Keratinocyte (primary cell): ENCODE results near the gene POU3F1. TPM values are rescaled to one million over a fixed set of nuclear protein-coding genes. Genes with fewer than 3 reads are reported as not detected.

Source experiments
- DNase-seq: peaks from one replicate; pipeline ENCODE4 v3.0.0-alpha.2; 2011; ENCODE audit warnings: low read depth, missing footprints, low spot score
- FAIRE-seq: peaks from 2 replicates; lab custom pipeline; 2011; peaks lifted over from hg19 to GRCh38; lab: Jason Lieb, UNC
- H2AFZ ChIP-seq: 2 replicates; pipeline ENCODE4 v1.6.0; 2012; ENCODE audit warnings: low read length, control low read depth, inconsistent platforms; ENCODE audit not compliant: control insufficient read depth
- H3K27ac ChIP-seq: 2 replicates; pipeline ENCODE4 v1.5.1; 2011; ENCODE audit warnings: low read length; ENCODE audit not compliant: control insufficient read depth, insufficient read depth
- H3K27me3 ChIP-seq: 3 replicates; pipeline ENCODE4 v1.6.0; 2011; ENCODE audit warnings: low read length; ENCODE audit not compliant: control insufficient read depth, insufficient read depth; ENCODE audit errors: extremely low read depth
- H3K36me3 ChIP-seq, 2 experiments: 2 replicates in 1 of 2; 3 replicates in 1 of 2; pipeline ENCODE4 v1.5.1; 2011; ENCODE audit warnings: low read length in 2 of 2, mild to moderate bottlenecking in 1 of 2; ENCODE audit not compliant: control insufficient read depth in 2 of 2, insufficient read depth in 2 of 2; ENCODE audit errors: extremely low read depth in 1 of 2
- H3K4me1 ChIP-seq: 3 replicates; pipeline ENCODE4 v1.5.1; 2011; ENCODE audit warnings: low read length; ENCODE audit not compliant: control insufficient read depth, insufficient read depth; ENCODE audit errors: extremely low read depth
- H3K4me2 ChIP-seq: 3 replicates; pipeline ENCODE4 v1.6.0; 2011; ENCODE audit warnings: low read depth, low read length; ENCODE audit not compliant: control insufficient read depth, insufficient read depth; ENCODE audit errors: extremely low read depth
- H3K4me3 ChIP-seq, 3 experiments: fragments of 200-600 bp in 1 of 3; sonication (generic) in 1 of 3; 2 replicates in 2 of 3; 3 replicates in 1 of 3; pipeline ENCODE4 v1.5.1; 2011 to 2016; ENCODE audit warnings: low read length in 3 of 3, mild to moderate bottlenecking in 3 of 3, control low read depth in 2 of 3, inconsistent platforms in 1 of 3, low read depth in 1 of 3, mixed read lengths in 1 of 3, mixed run types in 1 of 3, moderate library complexity in 1 of 3; ENCODE audit not compliant: control insufficient read depth in 2 of 3, insufficient read depth in 2 of 3; ENCODE audit errors: extremely low read depth in 1 of 3
- H3K79me2 ChIP-seq: 2 replicates; pipeline ENCODE4 v1.6.0; 2012; ENCODE audit warnings: low read length; ENCODE audit not compliant: control insufficient read depth, insufficient read depth
- H3K9ac ChIP-seq: 3 replicates; pipeline ENCODE4 v1.6.0; 2011; ENCODE audit warnings: low read length; ENCODE audit not compliant: control insufficient read depth, insufficient read depth; ENCODE audit errors: extremely low read depth
- H3K9me1 ChIP-seq: 3 replicates; pipeline ENCODE4 v1.6.0; 2011; ENCODE audit warnings: low read length; ENCODE audit not compliant: control insufficient read depth, insufficient read depth; ENCODE audit errors: extremely low read depth
- H3K9me3 ChIP-seq: 2 replicates; pipeline ENCODE4 v1.5.1; 2012; ENCODE audit warnings: low read depth, low read length; ENCODE audit not compliant: control insufficient read depth
- H4K20me1 ChIP-seq: 3 replicates; pipeline ENCODE4 v1.6.0; 2011; ENCODE audit warnings: low read length; ENCODE audit not compliant: control insufficient read depth, insufficient read depth; ENCODE audit errors: extremely low read depth
- EZH2 ChIP-seq: IDR thresholded peaks from one replicate; pipeline ENCODE4 v1.6.1; 2012; ENCODE audit warnings: inconsistent platforms, mild to moderate bottlenecking, low read length, moderate library complexity
- dilution Hi-C: fragments of 300-500 bp; cut with MboI; formaldehyde crosslinking; loops from one replicate; pipeline ENCODE4 v1.7.0; 2020; ENCODE audit warnings: low sequenced_read_pairs; ENCODE audit not compliant: extremely low pct_ligation_motif_present
- polyA plus RNA-seq, 5 experiments: library from polyadenylated mRNA; depleted of rRNA in 3 of 5; stranded (reverse) in 3 of 5; stranded (forward) in 1 of 5; unstranded in 1 of 5; fragments of >200 nt; gene quantifications; 1 replicate in 1 of 5; 2 replicates in 3 of 5; 3 replicates in 1 of 5; pipeline versions ENCODE4 v1.2.1 to v1.2.3, GENCODE V29; 2011 to 2012; ENCODE audit warnings: missing spikeins in 2 of 5, low read depth in 1 of 5, low replicate concordance in 1 of 5
- TF ChIP-seq, protein P1 (sequence below), 3 experiments: IDR thresholded peaks in 1 of 3; conservative IDR thresholded peaks in 1 of 3; optimal IDR thresholded peaks in 1 of 3; 2 replicates in 2 of 3; 3 replicates in 1 of 3; pipeline versions ENCODE3 to v1.5.1; 2011; ENCODE audit warnings: low read length in 3 of 3, mild to moderate bottlenecking in 3 of 3, moderate library complexity in 2 of 3, control low read depth in 1 of 3, inconsistent platforms in 1 of 3; ENCODE audit not compliant: insufficient read depth in 2 of 3; ENCODE audit errors: extremely low read depth in 1 of 3

The POU3F1 gene
- polyA plus RNA-seq, 1 donor (not counting 4 experiments of a cell fraction or from before 2014, with no cell fraction given): 0.59 TPM

DNA sequence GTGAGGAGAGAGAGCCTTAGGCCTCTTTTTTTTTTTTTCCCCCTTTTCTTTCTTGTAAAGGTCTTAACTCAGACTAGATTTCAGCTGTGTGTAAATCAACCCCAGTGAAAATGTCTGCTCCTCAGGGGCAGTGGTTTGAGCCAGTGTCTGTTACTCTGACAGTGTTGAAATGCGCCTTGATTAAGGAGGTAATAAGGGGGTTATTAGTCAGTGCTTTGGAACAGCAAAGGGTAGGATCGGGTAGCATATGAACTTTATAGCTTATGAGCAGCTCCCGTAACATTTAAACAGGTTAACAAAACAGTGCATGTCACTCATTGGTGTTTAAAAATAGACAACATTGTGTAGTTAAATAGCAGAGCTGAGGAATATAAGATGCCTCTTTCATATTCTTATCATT is 23.8 kb downstream of the POU3F1 start:
- DNase-seq: no peak
- FAIRE-seq: no peak
- H3K9me1 ChIP-seq: no peaks in the 10 kb centered on the region
- H3K4me3 ChIP-seq: no peak overlapping the region
- H3K27ac ChIP-seq: no peak overlapping the region
- no peaks in the 10 kb centered on the region for H3K27me3 ChIP-seq
- H4K20me1 ChIP-seq: peaks cover 4% of the 10 kb centered on the region
- no peaks in the 10 kb centered on the region for H3K9me3 ChIP-seq
- peaks cover 21 to 33% of the 10 kb centered on the region in 2 experiments for H3K36me3 ChIP-seq
- H3K4me2 ChIP-seq: no peak overlapping the region
- H2AFZ ChIP-seq: no peak overlapping the region
- TF ChIP-seq, protein P1, sequence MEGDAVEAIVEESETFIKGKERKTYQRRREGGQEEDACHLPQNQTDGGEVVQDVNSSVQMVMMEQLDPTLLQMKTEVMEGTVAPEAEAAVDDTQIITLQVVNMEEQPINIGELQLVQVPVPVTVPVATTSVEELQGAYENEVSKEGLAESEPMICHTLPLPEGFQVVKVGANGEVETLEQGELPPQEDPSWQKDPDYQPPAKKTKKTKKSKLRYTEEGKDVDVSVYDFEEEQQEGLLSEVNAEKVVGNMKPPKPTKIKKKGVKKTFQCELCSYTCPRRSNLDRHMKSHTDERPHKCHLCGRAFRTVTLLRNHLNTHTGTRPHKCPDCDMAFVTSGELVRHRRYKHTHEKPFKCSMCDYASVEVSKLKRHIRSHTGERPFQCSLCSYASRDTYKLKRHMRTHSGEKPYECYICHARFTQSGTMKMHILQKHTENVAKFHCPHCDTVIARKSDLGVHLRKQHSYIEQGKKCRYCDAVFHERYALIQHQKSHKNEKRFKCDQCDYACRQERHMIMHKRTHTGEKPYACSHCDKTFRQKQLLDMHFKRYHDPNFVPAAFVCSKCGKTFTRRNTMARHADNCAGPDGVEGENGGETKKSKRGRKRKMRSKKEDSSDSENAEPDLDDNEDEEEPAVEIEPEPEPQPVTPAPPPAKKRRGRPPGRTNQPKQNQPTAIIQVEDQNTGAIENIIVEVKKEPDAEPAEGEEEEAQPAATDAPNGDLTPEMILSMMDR (optimal IDR thresholded peaks at IDR 0.05 in 1 of 3, IDR thresholded peaks at IDR 0.05 in 1 of 3, conservative IDR thresholded peaks at IDR 0.05 in 1 of 3; ENCODE audit: extremely low read depth in 1 of 3, insufficient read depth in 2 of 3, low read length in 3 of 3): no peak
- TF ChIP-seq EZH2: no peak
- peaks cover 6% of the 10 kb centered on the region for H3K79me2 ChIP-seq
- dilution Hi-C loops: no loop called here
- H3K4me1 ChIP-seq: peaks cover 32% of the 10 kb centered on the region
- H3K9ac ChIP-seq: no peak overlapping the region

DNA sequence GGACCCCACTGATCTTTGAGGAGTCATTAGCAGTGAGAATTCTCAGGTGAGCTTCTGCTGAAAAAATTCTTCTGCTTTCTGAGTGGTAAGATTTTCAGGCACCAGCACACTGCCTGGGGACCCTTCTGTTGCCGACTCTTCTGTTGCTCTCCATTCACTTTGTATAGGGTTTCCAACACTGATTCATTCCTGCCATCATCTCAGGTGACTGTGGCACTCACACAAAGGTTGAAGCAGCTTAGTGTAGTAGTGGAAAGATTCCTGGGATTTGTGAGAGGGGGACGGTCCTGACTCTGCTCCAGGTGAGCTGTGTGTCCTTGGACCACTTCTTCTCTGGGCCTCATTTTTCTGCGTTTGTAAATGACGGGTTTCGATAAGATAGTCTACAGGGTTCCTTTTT is 24.6 kb downstream of the POU3F1 start:
- TF ChIP-seq EZH2: no peak
- TF ChIP-seq, protein P1 (optimal IDR thresholded peaks at IDR 0.05 in 1 of 3, IDR thresholded peaks at IDR 0.05 in 1 of 3, conservative IDR thresholded peaks at IDR 0.05 in 1 of 3; ENCODE audit: extremely low read depth in 1 of 3, insufficient read depth in 2 of 3, low read length in 3 of 3): no peak
- Histone ChIP-seq H3K4me3 (no peak overlapping the region), H3K27ac (no peak overlapping the region), H3K9me3 (no peaks in the 10 kb centered on the region), H3K27me3 (no peaks in the 10 kb centered on the region), H3K9me1 (no peaks in the 10 kb centered on the region), H3K4me1 (peaks cover 25% of the 10 kb centered on the region), H3K79me2 (peaks cover 10% of the 10 kb centered on the region), H2AFZ (no peak overlapping the region), H3K4me2 (no peak overlapping the region), H4K20me1 (no peaks in the 10 kb centered on the region), H3K9ac (no peak overlapping the region), H3K36me3 (peaks cover 21 to 35% of the 10 kb centered on the region in 2 experiments)
- FAIRE-seq (no peak), DNase-seq (no peak)
- dilution Hi-C loops: no loop called here
